GM18867 (cell line): Measurements from ENCODE around the gene ACOT11.

ENCODE experiments used
- ATAC-seq: cut with Tn5 transposase; IDR thresholded peaks from one replicate; pipeline ENCODE4 v1.9.1; 2021; ENCODE audit warnings: mild to moderate bottlenecking, moderate library complexity; ENCODE audit not compliant: unreplicated experiment

Gene ACOT11

GRCh38 chr1:54559771-54560231 is 11.8 kb downstream of the ACOT11 start:
- ATAC-seq, result no peak

DNA sequence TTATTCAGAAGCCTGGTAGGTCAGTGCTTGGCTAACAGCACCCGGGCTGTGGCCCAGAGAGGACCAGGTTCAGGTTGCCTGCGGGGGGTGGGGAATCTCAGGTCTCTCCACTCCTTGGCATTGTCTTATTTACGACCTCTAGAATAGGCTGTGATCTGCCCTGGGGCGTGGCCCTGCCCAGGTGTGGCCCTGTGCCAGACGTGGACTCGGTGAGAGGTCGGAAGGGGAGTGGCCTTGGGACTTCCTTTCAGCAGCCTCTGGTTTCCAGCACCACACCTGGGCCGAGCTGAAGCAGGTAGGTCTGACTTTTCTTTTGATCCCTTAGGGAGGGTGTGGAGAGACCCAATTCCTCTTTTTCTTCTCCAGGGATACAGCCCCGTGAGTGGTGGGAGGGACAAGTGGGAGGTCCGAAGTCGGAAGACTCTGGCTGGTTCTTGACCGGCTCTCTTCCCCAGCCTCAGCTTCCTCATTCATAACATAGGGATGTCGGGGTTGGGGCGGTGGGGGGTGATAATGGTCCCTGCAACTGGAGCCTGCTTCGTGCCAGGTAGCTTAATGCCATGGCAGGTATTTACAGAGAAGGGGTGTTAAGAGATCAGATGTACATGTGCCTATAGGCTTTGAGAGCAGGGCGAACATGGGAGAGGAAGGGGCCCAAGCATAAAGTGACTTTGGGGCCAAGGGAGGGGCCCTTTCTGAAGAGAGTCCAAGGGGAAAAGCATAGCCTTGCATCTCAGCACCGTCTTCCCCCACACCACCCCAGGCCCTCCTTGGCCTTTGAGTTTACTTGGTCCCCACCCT is 16.5 kb downstream of the ACOT11 start:
- ATAC-seq, result no peak

DNA sequence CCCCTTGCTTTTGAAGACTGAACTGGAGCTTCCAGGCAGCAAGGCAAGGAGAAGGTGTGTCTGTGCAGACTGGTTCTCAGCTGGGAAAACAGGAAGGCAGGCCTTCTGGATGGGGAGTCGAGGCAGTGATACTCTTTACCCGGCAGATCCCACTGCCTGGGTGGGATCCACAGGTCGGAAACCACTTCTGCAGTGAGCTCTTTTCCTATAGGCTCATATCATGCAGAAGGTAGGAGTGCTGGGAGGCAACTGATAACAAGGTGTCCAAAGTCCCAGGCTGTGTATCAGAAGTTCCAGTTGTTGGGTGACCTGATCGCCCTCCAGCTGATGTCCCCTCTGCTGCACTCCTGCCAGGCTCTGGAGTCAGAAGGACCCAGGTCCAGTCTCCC is 17.1 kb downstream of the ACOT11 start:
- no peak for ATAC-seq

GRCh38 chr1:54566438-54567141 is 18.6 kb downstream of the ACOT11 start:
- no peak for ATAC-seq

DNA sequence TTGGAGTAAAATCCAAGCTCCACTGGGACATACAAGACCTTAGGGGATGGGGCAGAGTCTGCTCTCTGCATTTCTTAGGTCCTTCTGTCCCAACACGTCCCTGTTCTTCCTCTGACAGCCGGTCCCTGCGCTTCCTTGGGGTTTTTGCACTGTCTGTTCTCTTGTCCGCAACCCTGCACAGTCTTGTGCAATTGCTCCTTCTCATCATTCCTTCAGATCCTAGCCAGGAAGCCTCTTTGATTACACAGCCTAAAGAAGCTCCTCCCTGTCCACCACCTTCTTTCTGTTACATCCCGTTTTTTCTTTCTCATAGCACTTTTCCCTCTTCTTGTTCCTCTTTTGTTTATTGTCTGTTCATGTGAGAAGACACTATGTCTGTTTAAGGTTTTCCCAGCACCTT is 19.9 kb downstream of the ACOT11 start:
- no peak for ATAC-seq

DNA sequence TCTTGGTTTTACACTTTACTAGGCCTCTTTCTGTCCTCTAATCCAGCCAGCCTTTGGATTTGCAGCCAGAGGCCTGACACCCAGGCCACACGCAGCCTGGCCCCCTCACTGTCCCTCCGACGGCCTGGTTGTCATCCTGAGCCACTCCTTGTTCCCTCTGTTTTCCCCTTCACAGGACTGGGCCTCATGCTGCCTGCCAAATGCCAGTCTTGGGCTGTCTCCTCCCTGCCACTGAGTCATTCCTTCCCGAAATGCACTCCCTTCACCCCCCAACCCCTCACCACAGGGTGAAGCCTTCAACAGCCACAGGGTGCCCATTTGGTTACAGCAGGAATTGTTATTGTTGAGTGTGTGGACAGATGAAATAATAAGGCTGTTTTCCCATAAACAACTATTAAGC is 21.3 kb downstream of the ACOT11 start:
- ATAC-seq, result no peak

DNA sequence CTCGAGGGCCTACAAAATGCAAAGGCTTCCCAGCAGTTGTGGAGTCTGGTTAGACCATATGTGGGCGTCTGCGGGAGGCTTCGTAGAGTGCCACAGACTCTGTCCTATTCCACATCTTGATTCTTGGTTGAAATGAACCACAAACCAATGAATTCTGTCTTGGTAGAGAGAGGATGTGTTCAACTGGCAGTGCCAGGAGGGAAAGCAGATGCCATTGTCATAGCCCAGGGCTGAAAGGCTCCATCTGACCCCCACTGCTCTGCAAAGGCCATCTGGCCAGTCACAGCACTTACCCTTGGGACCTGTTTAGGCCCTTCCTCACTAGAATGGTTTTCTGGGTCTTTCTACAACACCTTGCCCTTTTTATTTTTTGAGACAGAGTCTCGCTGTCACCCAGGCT is 22.1 kb downstream of the ACOT11 start:
- ATAC-seq, result no peak

- no peak for ATAC-seq
Measured at GRCh38 chr1:54571326-54571725, 23.3 kb downstream of the ACOT11 start.

DNA sequence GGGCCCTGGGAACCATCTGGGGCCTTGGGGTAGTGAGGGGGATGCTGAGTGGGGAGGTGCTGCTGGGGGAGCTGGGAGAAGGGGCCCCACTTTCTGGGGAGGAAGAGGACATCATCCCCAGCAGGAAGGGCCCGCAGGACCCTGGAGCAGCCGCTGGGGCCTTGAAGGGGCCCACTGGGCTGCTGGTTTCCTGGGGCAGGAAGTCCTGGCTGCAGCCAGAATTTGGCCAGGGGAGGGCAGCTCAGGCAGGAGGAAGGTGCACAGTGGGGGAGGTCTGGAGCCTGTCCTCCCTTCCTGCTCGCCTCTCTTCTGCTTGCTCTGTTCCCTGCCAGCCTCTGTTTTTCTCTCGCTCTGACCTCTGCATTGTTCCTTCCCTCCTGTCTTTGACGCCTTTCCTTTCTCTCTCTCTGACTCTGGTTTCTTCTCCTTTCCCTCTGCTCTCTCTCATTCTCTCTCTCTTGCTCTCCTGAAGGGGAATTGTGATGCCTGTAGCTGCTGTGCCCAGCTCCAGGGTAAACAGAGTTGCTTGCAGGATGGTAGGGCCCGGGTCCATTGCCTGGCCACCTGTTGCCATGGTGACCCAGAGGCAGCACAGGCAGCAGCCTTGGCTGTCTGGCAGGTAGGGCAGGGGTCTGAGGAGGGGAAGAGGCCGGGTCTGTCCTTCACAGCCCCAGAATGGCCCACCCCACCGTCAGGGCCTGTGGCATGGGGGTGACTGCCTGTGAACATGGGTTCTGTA is 23.9 kb downstream of the ACOT11 start:
- ATAC-seq, result no peak

DNA sequence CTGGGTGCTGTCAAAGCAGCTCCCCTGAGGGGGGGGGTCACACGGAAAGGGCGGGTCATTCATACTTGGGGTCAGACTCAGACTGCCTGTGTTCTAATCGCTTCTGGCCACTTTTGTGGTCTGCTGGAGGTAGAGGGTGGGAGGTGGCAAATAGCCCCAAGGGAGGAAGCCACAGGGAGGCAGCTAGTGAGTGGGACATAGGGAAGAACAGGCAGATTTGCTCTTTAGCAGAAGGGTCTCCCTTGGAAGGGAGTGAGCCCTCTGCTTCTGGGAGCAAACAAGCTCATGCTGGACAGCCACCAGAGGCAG is 24.5 kb downstream of the ACOT11 start:
- ATAC-seq, result no peak

DNA sequence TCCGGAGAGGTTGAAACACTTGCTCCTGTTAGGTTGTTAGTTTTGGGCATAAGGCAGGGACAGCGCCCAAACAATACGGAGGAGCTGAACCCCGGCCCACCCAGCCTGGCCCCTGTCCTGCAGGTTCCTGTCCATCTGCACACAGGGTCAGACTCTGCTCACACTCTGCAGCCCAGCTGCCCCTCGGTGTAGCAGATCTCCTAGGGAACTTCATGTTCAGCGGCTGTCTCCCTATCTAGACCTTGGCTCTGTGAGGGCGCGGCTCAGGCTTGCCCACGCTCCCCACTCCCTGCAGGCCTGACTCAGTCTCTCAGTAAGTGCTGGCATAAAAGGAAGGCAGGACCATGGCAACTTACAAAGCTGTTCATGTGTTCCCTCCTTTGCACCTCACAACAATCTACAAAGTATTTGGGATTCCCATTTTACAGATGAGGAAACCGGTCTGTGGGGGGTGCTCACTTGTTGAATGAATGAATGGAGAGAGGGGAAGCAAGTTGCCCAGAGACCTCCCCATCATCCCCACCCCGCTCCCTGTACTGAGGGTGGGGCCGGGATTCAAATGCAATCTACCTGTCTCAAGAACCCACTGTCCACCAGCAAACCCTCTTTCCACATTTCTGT is 26.2 kb downstream of the ACOT11 start:
- no peak for ATAC-seq

GRCh38 chr1:54575161-54575560 is 27.1 kb downstream of the ACOT11 start:
- no peak for ATAC-seq

DNA sequence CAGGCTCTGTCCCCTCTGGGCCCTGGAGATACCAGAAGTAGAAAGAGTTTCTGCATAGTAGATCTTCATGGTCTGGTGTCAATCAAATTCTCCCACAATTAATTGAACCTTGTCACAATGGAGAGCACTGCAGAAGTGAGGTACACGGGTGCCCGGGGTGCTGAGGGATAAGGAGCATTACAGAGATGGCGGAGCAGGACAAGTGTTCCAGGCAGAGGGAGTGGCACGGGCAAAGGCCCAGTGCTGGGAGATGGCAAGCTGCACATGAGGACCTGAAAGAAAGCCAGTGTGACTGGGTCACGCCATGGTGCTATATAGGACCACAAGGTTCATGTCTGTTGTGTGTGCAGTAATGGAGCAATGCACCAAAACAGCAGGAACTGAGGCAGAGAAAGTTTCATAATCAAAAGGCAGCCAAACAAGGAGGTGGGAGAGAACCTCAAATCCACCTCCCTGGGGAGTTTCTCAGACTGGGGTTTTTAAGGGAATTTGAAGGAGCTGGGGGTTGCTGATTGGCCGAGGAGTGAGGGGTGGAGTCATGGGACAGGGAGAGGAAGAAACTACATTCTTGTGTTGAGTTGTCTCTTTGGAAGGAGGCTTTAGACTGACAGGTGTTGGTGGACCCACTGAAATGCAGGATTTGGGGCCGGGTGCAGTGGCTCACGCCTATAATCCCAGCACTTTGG is 27.7 kb downstream of the ACOT11 start:
- ATAC-seq, result no peak

GRCh38 chr1:54577612-54578011 is 29.6 kb downstream of the ACOT11 start:
- ATAC-seq, result no peak

DNA sequence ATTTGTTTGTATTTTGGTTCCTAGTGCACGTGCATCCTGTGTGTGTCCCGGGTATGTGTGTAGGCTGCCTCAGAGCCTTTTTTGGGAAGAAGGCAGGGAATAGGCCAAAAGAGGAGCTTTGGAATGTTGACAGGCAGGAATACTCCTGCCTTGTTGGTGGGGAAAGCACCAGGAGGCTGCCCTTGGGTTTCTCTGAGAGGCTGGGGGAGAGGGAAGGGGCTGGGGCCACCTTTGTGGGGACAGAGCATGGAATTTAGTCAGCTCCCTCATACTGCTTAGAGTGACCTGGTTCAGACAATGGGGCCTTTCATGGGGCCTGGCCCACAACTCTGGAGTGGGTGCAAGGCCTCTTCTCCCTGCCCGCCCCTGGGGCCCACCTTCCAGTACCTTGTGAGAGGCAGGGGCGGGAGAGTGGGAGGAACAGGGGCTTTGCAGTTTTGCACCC is 31.3 kb downstream of the ACOT11 start:
- ATAC-seq, result no peak

- ATAC-seq, result no peak
Measured at GRCh38 chr1:54580856-54581550, 33.0 kb downstream of the ACOT11 start.

- ATAC-seq, result no peak
Measured at GRCh38 chr1:54581621-54582035, 33.6 kb downstream of the ACOT11 start.

DNA sequence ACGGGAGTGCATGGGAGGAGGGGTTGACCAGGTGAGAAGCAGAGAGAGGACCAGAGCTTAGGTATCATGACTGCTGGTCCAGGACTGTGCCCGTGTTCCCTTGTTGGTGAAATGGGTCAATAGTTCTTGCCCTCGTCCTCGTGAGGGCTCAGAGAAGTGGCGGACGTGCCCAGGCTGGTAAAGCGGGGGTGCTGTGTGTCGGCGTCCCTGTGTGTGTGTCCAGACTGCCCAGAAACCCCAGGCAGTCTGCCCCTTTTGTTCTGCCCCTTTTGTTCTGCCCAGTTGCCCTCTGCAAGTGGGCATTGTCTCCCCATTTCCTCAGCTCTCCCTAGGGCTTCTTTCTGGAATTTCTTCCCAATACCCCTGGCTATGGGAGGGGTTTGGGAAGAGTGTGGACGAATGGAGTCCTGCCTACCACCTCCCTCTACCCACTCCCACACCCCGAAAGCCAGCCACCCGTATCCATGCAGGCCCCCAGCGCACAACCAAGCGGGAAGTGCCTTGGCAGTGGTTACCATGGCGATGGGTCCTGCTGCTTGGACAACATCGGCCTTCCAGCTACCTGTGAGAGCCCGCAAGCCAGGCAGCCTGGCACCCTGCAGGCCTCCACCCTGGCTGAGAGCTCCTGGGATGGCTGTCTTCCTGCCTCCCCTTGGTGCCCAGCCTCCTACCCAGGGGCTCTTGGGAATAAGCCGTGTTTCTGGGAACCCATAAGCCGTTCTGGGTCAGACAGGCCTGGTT is 34.7 kb downstream of the ACOT11 start:
- ATAC-seq, result no peak

DNA sequence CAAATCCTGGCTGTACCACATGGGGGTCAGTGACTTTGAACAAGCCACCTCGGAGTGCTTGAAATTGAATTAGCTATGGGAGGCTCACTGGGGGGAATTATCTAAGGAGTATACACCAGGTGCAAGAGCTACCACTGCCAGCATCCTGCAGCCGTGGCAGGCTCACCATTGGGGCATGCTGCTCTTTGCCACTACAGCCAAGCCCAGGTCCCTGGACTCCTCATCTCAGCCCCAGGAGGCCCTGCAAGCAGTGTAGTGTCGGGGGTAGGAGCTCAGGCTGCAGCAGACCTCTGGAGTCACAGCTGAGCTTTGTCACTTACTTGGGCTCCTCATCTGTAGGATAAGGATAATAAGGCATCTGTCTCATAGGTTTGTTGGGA is 35.3 kb downstream of the ACOT11 start:
- no peak for ATAC-seq

GRCh38 chr1:54583871-54584270 is 35.8 kb downstream of the ACOT11 start:
- no peak for ATAC-seq
